SK-N-SH (cell line): ENCODE measurements around the gene FAT1. TPM values are rescaled to one million over a fixed set of nuclear protein-coding genes. Genes with fewer than 3 reads are reported as not detected.

Experiments
- CTCF ChIA-PET: fragments of 300-600, 350-600 bp; formaldehyde crosslinking; extraction: SDS; loops from one replicate; lab custom pipeline; 2021; lab: Yijun Ruan, JAX
- POLR2A ChIA-PET: fragments of 350-600 bp; sonication (Branson Sonifier 250); formaldehyde crosslinking; extraction: SDS; loops from one replicate; lab custom pipeline; 2020; ENCODE audit warnings: antibody characterized with exemption, inconsistent platforms; lab: Yijun Ruan, JAX
- DNase-seq: peaks from one replicate; pipeline ENCODE4 v3.0.0; 2012
- H2AFZ ChIP-seq: fragments of 200-600 bp; sonication (generic); 2 replicates; pipeline ENCODE4 v1.8.1; 2016; ENCODE audit warnings: antibody characterized with exemption, mild to moderate bottlenecking, low read depth
- H3F3A ChIP-seq: fragments of 200-600 bp; sonication (generic); replicated peaks from 2 replicates; pipeline ENCODE3; 2016; ENCODE audit warnings: antibody characterized with exemption, mild to moderate bottlenecking; ENCODE audit not compliant: insufficient read depth
- H3K27ac ChIP-seq, 2 experiments: fragments of 200-500 bp in 1 of 2; fragments of 200-600 bp in 1 of 2; sonication (Bioruptor generic) in 1 of 2; sonication (generic), shearing (Covaris generic) in 1 of 2; 2 replicates each; pipeline versions ENCODE4 v1.5.1 to v1.6.1; 2014 to 2016; ENCODE audit warnings: low read depth in 2 of 2, inconsistent platforms in 1 of 2, low read length in 1 of 2, mild to moderate bottlenecking in 1 of 2, mixed read lengths in 1 of 2
- H3K27me3 ChIP-seq: fragments of 200-600 bp; sonication (generic), shearing (Covaris generic); 2 replicates; pipeline ENCODE4 v1.6.1; 2016; ENCODE audit warnings: mixed run types; ENCODE audit not compliant: insufficient read depth
- H3K36me3 ChIP-seq, 2 experiments: fragments of 200-500 bp in 1 of 2; fragments of 200-600 bp in 1 of 2; sonication (Bioruptor generic) in 1 of 2; sonication (generic) in 1 of 2; replicated peaks in 1 of 2; 2 replicates each; pipeline versions ENCODE3 to v1.5.1; 2014 to 2016; ENCODE audit warnings: low read length in 1 of 2, mild to moderate bottlenecking in 1 of 2; ENCODE audit not compliant: insufficient read depth in 2 of 2, control insufficient read depth in 1 of 2
- H3K4me1 ChIP-seq, 2 experiments: fragments of 200-500 bp in 1 of 2; fragments of 200-600 bp in 1 of 2; sonication (Bioruptor generic) in 1 of 2; sonication (generic), shearing (Covaris generic) in 1 of 2; 2 replicates each; pipeline versions ENCODE4 v1.5.1 to v1.6.1; 2014 to 2016; ENCODE audit warnings: low read depth in 1 of 2, low read length in 1 of 2, mixed run types in 1 of 2; ENCODE audit not compliant: insufficient read depth in 2 of 2, control insufficient read depth in 1 of 2
- H3K4me2 ChIP-seq: fragments of 200-600 bp; sonication (generic), shearing (Covaris generic); 2 replicates; pipeline ENCODE4 v1.6.1; 2017; ENCODE audit warnings: mixed run types
- H3K4me3 ChIP-seq, 2 experiments: fragments of 200-500 bp in 1 of 2; fragments of 200-600 bp in 1 of 2; sonication (Bioruptor generic) in 1 of 2; sonication (generic), shearing (Covaris generic) in 1 of 2; 2 replicates each; pipeline versions ENCODE4 v1.5.1 to v1.8.1; 2014 to 2016; ENCODE audit warnings: low read depth in 2 of 2, inconsistent platforms in 1 of 2, low read length in 1 of 2, mild to moderate bottlenecking in 1 of 2, mixed read lengths in 1 of 2, moderate library complexity in 1 of 2
- H3K79me2 ChIP-seq: fragments of 200-600 bp; sonication (generic); 2 replicates; pipeline ENCODE4 v1.8.1; 2017; ENCODE audit warnings: mild to moderate bottlenecking; ENCODE audit not compliant: insufficient read depth
- H3K9ac ChIP-seq: fragments of 200-600 bp; sonication (generic); 2 replicates; pipeline ENCODE4 v1.6.1; 2017; ENCODE audit warnings: mixed run types
- H3K9me2 ChIP-seq: fragments of 200-600 bp; sonication (generic); 2 replicates; pipeline ENCODE4 v1.6.1; 2017; ENCODE audit warnings: mixed run types
- H3K9me3 ChIP-seq: fragments of 200-600 bp; sonication (generic); 2 replicates; pipeline ENCODE4 v1.6.1; 2017; ENCODE audit warnings: mixed run types, mild to moderate bottlenecking, moderate library complexity
- H4K20me1 ChIP-seq: fragments of 200-600 bp; sonication (generic); 2 replicates; pipeline ENCODE4 v1.6.1; 2017; ENCODE audit warnings: mild to moderate bottlenecking, mixed run types; ENCODE audit not compliant: insufficient read depth
- ELF1 ChIP-seq: IDR thresholded peaks from 2 replicates; pipeline ENCODE4 v1.4.0; 2012
- FOXM1 ChIP-seq: IDR thresholded peaks from 2 replicates; pipeline ENCODE4 v1.4.0; 2012; ENCODE audit warnings: low read depth, mild to moderate bottlenecking
- GABPA ChIP-seq: IDR thresholded peaks from 2 replicates; pipeline ENCODE4 v1.4.0; 2012; ENCODE audit warnings: low read depth, mild to moderate bottlenecking
- IRF3 ChIP-seq: fragments of 150-350 bp; IDR thresholded peaks from 2 replicates; pipeline ENCODE4 v1.6.1; 2016; ENCODE audit warnings: mild to moderate bottlenecking, low read depth, low read length
- MEF2A ChIP-seq: IDR thresholded peaks from 2 replicates; pipeline ENCODE4 v1.4.0; 2012; ENCODE audit warnings: low read depth, borderline replicate concordance
- PBX3 ChIP-seq: IDR thresholded peaks from 2 replicates; pipeline ENCODE4; 2012
- RXRA ChIP-seq: IDR thresholded peaks from 2 replicates; pipeline ENCODE4 v1.4.0; 2012; ENCODE audit warnings: low read depth, mild to moderate bottlenecking, borderline replicate concordance
- TAF1 ChIP-seq: IDR thresholded peaks from 2 replicates; pipeline ENCODE4 v1.6.1; 2012; ENCODE audit warnings: low read depth, mild to moderate bottlenecking, low read length, moderate library complexity, borderline replicate concordance
- USF2 ChIP-seq: fragments of 150-350 bp; IDR thresholded peaks from 2 replicates; pipeline ENCODE4 v1.6.1; 2017; ENCODE audit warnings: antibody characterized with exemption, low read length, low read depth, borderline replicate concordance
- ZBTB33 ChIP-seq: IDR thresholded peaks from 2 replicates; pipeline ENCODE4 v1.4.0; 2012; ENCODE audit warnings: low read depth, borderline replicate concordance
- WGBS: methylation state at CpG from one replicate; pipeline ENCODE4 v1.1.6; 2017; ENCODE audit warnings: low lambda C conversion rate; 5-methylcytosine and 5-hydroxymethylcytosine counted together
- polyA plus RNA-seq, 3 experiments: library from polyadenylated mRNA; depleted of rRNA; stranded (reverse); fragments of >200 nt; gene quantifications; 2 replicates each; pipeline ENCODE4 v1.2.3, GENCODE V29; 2012

FAT1 gene
- polyA plus RNA-seq, 1 of the 3 experiments (the other 2 are of a cell fraction): 41.3 TPM

GRCh38 chr4:186607490-186607889, 116.2 kb downstream of the FAT1 start:
- WGBS: 21% methylated on average over 1 of the region's 1 CpG
- Histone ChIP-seq H3K36me3 (peaks cover 18 to 23% of the 10 kb centered on the region in 2 experiments), H3K79me2 (0 out of 2 replicates have a peak, but pooled peaks cover 4% of the 10 kb centered on the region)

GRCh38 chr4:186606591-186606992, 117.1 kb downstream of the FAT1 start:
- TF ChIP-seq USF2 (no peak), ZBTB33 (no peak), TAF1 (no peak)
- TF ChIP-seq, all 33 proteins: peak for 0
- Histone ChIP-seq H2AFZ (no peak overlapping the region), H3F3A (no peaks in the 10 kb centered on the region), H4K20me1 (no peaks in the 10 kb centered on the region), H3K9me3 (no peaks in the 10 kb centered on the region), H3K4me3 (no peak overlapping the region), H3K9me2 (no peaks in the 10 kb centered on the region), H3K79me2 (0 out of 2 replicates have a peak, but pooled peaks cover 4% of the 10 kb centered on the region), H3K4me2 (no peak overlapping the region), H3K4me1 (no peaks in the 10 kb centered on the region; a peak in 1 of 4 replicates), H3K27me3 (no peaks in the 10 kb centered on the region; the same call in 1 of the 2 replicates), H3K36me3 (peaks cover 18 to 28% of the 10 kb centered on the region in 2 experiments), H3K9ac (no peak overlapping the region), H3K27ac (no peak overlapping the region)
- ChIA-PET POLR2A (no interaction called here), CTCF (interaction anchor here (1.8 kb wide), 1 partner anchor 19 kb away, joined by 6 read pairs; no protein-coding TSS in a partner anchor)
- WGBS: 42% methylated on average over 6 of the region's 6 CpGs
- no peak for DNase-seq

More at GRCh38 chr4:186607490-186607889, 116.2 kb downstream of the FAT1 start:
- TF ChIP-seq PBX3: no peak
- no peak for TF ChIP-seq RXRA
- no peak for TF ChIP-seq GABPA
- no peak for TF ChIP-seq FOXM1
- TF ChIP-seq IRF3: no peak
- no peak for TF ChIP-seq ELF1
- TF ChIP-seq ZBTB33: no peak
- no peak for TF ChIP-seq MEF2A
- Histone ChIP-seq H3K9me3 (no peaks in the 10 kb centered on the region), H3K4me2 (no peak overlapping the region), H3K27me3 (no peaks in the 10 kb centered on the region; the same call in 1 of the 2 replicates), H4K20me1 (no peaks in the 10 kb centered on the region), H3K27ac (no peak overlapping the region), H3K4me3 (no peak overlapping the region), H3K9ac (no peak overlapping the region), H3F3A (no peaks in the 10 kb centered on the region), H3K4me1 (no peaks in the 10 kb centered on the region; a peak in 1 of 4 replicates), H2AFZ (no peak overlapping the region), H3K9me2 (no peaks in the 10 kb centered on the region)
- ChIA-PET POLR2A (no interaction called here), CTCF (no interaction called here)
- DNase-seq: no peak
